DND-41 (cell line): Measurements from ENCODE around the gene CADPS.

Experiments used
- ATAC-seq: fragments of 200-7000 bp; cut with Tn5 transposase; 3 replicates; pipeline ENCODE4 v1.9.1; 2021; ENCODE audit warnings: low read depth; ENCODE audit not compliant: insufficient read depth
- DNase-seq: peaks from one replicate; pipeline ENCODE4 v3.0.0-alpha.2; 2020
- H2AFZ ChIP-seq: 2 replicates; pipeline ENCODE4 v1.6.0; 2012; ENCODE audit warnings: low read depth, low read length
- H3K27ac ChIP-seq: 2 replicates; pipeline ENCODE4 v1.5.1; 2012; ENCODE audit warnings: low read length, inconsistent platforms
- H3K27me3 ChIP-seq: fragments of 200-600 bp; sonication (generic); 2 replicates; pipeline ENCODE4 v1.6.0; 2012; ENCODE audit warnings: low read length, mild to moderate bottlenecking, inconsistent platforms; ENCODE audit not compliant: insufficient read depth, poor library complexity
- H3K36me3 ChIP-seq: 2 replicates; pipeline ENCODE4 v1.5.1; 2012; ENCODE audit warnings: low read length, inconsistent platforms; ENCODE audit not compliant: insufficient read depth
- H3K4me1 ChIP-seq: 2 replicates; pipeline ENCODE4 v1.5.1; 2012; ENCODE audit warnings: mild to moderate bottlenecking, low read length; ENCODE audit not compliant: insufficient read depth
- H3K4me2 ChIP-seq: 2 replicates; pipeline ENCODE4 v1.6.0; 2012; ENCODE audit warnings: mild to moderate bottlenecking, moderate library complexity, low read length, inconsistent platforms; ENCODE audit not compliant: insufficient read depth
- H3K4me3 ChIP-seq, 2 experiments: fragments of 200-600 bp in 1 of 2; shearing (Covaris generic) in 1 of 2; 2 replicates each; pipeline ENCODE4 v1.5.1; 2012 to 2016; ENCODE audit warnings: inconsistent platforms in 2 of 2, low read length in 2 of 2, mild to moderate bottlenecking in 2 of 2, low read depth in 1 of 2, moderate library complexity in 1 of 2
- H3K79me2 ChIP-seq: 2 replicates; pipeline ENCODE4 v1.6.0; 2012; ENCODE audit warnings: low read length, inconsistent platforms; ENCODE audit not compliant: insufficient read depth
- H3K9ac ChIP-seq: 2 replicates; pipeline ENCODE4 v1.6.0; 2012; ENCODE audit warnings: low read depth, mild to moderate bottlenecking, inconsistent platforms, low read length, moderate library complexity
- H3K9me3 ChIP-seq: 2 replicates; pipeline ENCODE4 v1.5.1; 2012; ENCODE audit warnings: low read length, moderate library complexity, mild to moderate bottlenecking, inconsistent platforms; ENCODE audit not compliant: insufficient read depth, severe bottlenecking
- H4K20me1 ChIP-seq: 2 replicates; pipeline ENCODE4 v1.6.0; 2012; ENCODE audit warnings: low read length; ENCODE audit not compliant: insufficient read depth
- EZH2 ChIP-seq: IDR thresholded peaks from 3 replicates; pipeline ENCODE4 v1.6.1; 2012; ENCODE audit warnings: borderline replicate concordance, low read depth, mild to moderate bottlenecking, moderate library complexity, low read length, inconsistent platforms; ENCODE audit not compliant: severe bottlenecking
- TF ChIP-seq, protein P1 (sequence below): IDR thresholded peaks from 2 replicates; pipeline ENCODE4 v1.5.1; 2012; ENCODE audit warnings: borderline replicate concordance, low read length, moderate library complexity, mild to moderate bottlenecking; ENCODE audit not compliant: poor library complexity, severe bottlenecking; ENCODE audit errors: extremely low read depth

CADPS gene

DNA sequence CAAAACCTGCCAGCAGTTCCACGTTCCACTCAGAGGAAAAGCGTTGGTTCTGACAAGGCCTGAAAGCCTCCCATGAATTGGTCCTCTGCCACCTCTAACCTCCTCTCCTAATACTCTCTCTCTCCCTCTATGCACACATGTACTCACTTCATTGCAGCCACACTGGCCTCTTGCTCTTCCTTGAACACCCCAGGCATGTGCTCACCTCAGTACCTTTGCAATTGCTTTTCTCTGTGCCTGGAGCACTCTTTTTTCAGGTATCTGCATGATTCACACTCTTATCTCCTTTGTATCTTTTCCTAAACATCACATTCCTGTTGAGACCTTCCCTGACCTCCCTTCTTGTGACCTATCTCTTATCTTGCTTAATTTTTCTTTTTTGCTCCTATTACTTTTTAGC, 323.7 kb downstream of the CADPS start:
- Histone ChIP-seq H3K9ac (no peak overlapping the region), H3K27me3 (no peaks in the 10 kb centered on the region), H3K36me3 (no peaks in the 10 kb centered on the region), H3K79me2 (no peaks in the 10 kb centered on the region), H2AFZ (no peak overlapping the region), H3K4me2 (no peak overlapping the region), H4K20me1 (no peaks in the 10 kb centered on the region), H3K9me3 (no peaks in the 10 kb centered on the region), H3K4me1 (no peaks in the 10 kb centered on the region), H3K4me3 (no peak overlapping the region), H3K27ac (no peak overlapping the region)
- DNase-seq (no peak), ATAC-seq (no peak)
- TF ChIP-seq, protein P1, sequence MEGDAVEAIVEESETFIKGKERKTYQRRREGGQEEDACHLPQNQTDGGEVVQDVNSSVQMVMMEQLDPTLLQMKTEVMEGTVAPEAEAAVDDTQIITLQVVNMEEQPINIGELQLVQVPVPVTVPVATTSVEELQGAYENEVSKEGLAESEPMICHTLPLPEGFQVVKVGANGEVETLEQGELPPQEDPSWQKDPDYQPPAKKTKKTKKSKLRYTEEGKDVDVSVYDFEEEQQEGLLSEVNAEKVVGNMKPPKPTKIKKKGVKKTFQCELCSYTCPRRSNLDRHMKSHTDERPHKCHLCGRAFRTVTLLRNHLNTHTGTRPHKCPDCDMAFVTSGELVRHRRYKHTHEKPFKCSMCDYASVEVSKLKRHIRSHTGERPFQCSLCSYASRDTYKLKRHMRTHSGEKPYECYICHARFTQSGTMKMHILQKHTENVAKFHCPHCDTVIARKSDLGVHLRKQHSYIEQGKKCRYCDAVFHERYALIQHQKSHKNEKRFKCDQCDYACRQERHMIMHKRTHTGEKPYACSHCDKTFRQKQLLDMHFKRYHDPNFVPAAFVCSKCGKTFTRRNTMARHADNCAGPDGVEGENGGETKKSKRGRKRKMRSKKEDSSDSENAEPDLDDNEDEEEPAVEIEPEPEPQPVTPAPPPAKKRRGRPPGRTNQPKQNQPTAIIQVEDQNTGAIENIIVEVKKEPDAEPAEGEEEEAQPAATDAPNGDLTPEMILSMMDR: no peak
- TF ChIP-seq EZH2: no peak

DNA sequence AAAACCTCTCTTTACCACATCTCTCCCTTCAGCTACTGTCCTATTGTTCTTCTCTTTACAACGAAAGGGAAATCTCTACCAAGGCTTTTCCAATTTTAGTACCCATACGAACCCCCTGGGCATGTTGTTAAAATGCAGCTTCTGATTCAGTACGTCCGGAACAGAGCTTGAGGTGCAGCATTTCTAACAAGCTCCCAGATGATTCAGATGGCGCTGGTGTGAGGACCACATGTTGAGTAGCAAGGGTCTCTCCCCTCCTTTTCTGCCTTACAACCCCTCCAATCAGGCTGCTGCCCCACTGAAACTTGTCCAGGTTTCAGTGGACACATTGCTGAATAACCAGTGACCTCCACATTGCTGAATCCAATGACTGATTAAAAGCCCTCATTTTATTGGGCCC, 324.8 kb downstream of the CADPS start:
- Histone ChIP-seq H3K4me3 (no peak overlapping the region), H3K36me3 (no peaks in the 10 kb centered on the region), H3K9ac (no peak overlapping the region), H3K9me3 (no peaks in the 10 kb centered on the region), H3K4me1 (no peaks in the 10 kb centered on the region), H3K27ac (no peak overlapping the region), H2AFZ (no peak overlapping the region), H4K20me1 (no peaks in the 10 kb centered on the region), H3K79me2 (no peaks in the 10 kb centered on the region), H3K4me2 (no peak overlapping the region), H3K27me3 (no peaks in the 10 kb centered on the region)
- no peak for ATAC-seq
- DNase-seq: no peak
- TF ChIP-seq, protein P1: no peak
- no peak for TF ChIP-seq EZH2

DNA sequence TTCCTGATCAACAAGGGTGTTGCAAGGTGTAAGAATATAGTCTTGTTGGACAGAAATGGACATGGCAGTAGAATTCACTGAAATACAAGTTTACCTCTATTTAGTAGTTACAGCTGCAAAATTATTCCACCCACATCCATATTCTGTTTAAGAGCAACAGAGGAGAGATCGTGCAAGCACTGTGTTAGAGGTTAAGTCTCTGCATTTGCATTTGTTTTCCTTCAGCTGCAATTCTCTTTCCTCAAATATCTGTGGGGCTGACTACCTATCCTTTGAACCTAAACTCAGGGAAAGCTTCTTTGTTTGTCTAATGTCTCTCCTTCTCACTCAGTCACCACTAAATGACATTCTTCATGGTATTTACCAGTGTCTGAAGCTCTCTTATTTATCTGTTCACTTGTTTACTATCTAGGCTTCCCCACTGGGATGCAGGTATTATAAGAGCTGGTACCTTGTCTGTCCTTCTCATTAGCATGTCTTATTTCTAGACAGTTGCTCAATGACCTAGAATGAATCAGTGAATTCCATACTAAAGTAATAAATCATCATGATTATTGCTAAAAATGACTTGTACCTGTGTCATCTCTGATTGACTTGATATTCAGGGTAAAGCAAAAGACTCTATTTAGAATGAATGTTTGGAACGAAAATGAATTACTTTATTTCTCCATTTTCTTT, 326.5 kb downstream of the CADPS start:
- ATAC-seq: no peak

More for the DNA sequence above, 326.5 kb downstream of the CADPS start:
- Histone ChIP-seq H3K4me1 (no peaks in the 10 kb centered on the region), H3K4me2 (no peak overlapping the region), H2AFZ (no peak overlapping the region), H3K27me3 (no peaks in the 10 kb centered on the region), H3K9ac (no peak overlapping the region), H3K9me3 (no peaks in the 10 kb centered on the region), H3K36me3 (no peaks in the 10 kb centered on the region), H3K4me3 (no peak overlapping the region), H3K27ac (no peak overlapping the region), H3K79me2 (no peaks in the 10 kb centered on the region), H4K20me1 (no peaks in the 10 kb centered on the region)
- TF ChIP-seq, protein P1: no peak
- TF ChIP-seq EZH2: no peak
- DNase-seq: no peak
